Panc1 (cell line): ENCODE results near the gene MFAP1. TPM values are rescaled to one million over a fixed set of nuclear protein-coding genes. Genes with fewer than 3 reads are reported as not detected.
A peak's percentile ranks its signal among the peaks of the same experiment; 100 is the strongest.

Source experiments
- ATAC-seq: fragments of 200-7000 bp; cut with Tn5 transposase; 2 replicates; pipeline ENCODE4 v1.9.1; 2020; ENCODE audit warnings: mild to moderate bottlenecking, moderate library complexity
- BruUV-seq: library from RNA; stranded (reverse); fragments of 400-500 nt; replicated peaks from 2 replicates; lab custom pipeline; 2021; lab: Mats Ljungman, UMichigan
- CTCF ChIA-PET: fragments of 300-600 bp; sonication (Branson Sonifier 250); formaldehyde crosslinking; loops from one replicate; lab custom pipeline; 2022; ENCODE audit warnings: antibody characterized with exemption; lab: Charles Lee
- POLR2A ChIA-PET: fragments of 300-600 bp; sonication (Branson Sonifier 250); formaldehyde crosslinking; loops from one replicate; lab custom pipeline; 2022; ENCODE audit warnings: antibody characterized with exemption; lab: Charles Lee
- DNase-seq: peaks from one replicate; pipeline ENCODE4 v3.0.0-alpha.2; 2010; ENCODE audit warnings: low read depth, low spot score
- H3K27ac ChIP-seq: 2 replicates; pipeline ENCODE4 v1.5.1; 2011; ENCODE audit warnings: mild to moderate bottlenecking, low read length, inconsistent platforms
- H3K27me3 ChIP-seq: fragments of 200-500 bp; sonication (Bioruptor generic); 2 replicates; pipeline ENCODE4 v1.6.0; 2014; ENCODE audit warnings: low read length, inconsistent platforms; ENCODE audit not compliant: control insufficient read depth, insufficient read depth
- H3K36me3 ChIP-seq: fragments of 200-500 bp; sonication (Bioruptor generic); 2 replicates; pipeline ENCODE4 v1.5.1; 2014; ENCODE audit warnings: inconsistent platforms, mild to moderate bottlenecking, low read length, moderate library complexity; ENCODE audit not compliant: control insufficient read depth, insufficient read depth
- H3K4me1 ChIP-seq: 2 replicates; pipeline ENCODE4 v1.5.1; 2011; ENCODE audit warnings: inconsistent platforms, mild to moderate bottlenecking, low read length, moderate library complexity; ENCODE audit not compliant: control insufficient read depth, insufficient read depth
- H3K4me3 ChIP-seq, 2 experiments: 2 replicates each; pipeline ENCODE4 v1.5.1; 2011 to 2012; ENCODE audit warnings: low read depth in 2 of 2, low read length in 2 of 2, mild to moderate bottlenecking in 2 of 2, inconsistent platforms in 1 of 2, moderate library complexity in 1 of 2
- H3K9me3 ChIP-seq: fragments of 200-500 bp; sonication (Bioruptor generic); 2 replicates; pipeline ENCODE4 v1.5.1; 2014; ENCODE audit warnings: low read depth, mild to moderate bottlenecking, inconsistent platforms, low read length, moderate library complexity; ENCODE audit not compliant: control insufficient read depth, insufficient read depth
- POLR2AphosphoS5 ChIP-seq: IDR thresholded peaks from 2 replicates; pipeline ENCODE4 v1.6.1; 2012; ENCODE audit warnings: mild to moderate bottlenecking, low read depth, low read length, moderate library complexity
- SIN3A ChIP-seq: IDR thresholded peaks from 2 replicates; pipeline ENCODE4 v1.6.1; 2012; ENCODE audit warnings: low read depth, mild to moderate bottlenecking, low read length, moderate library complexity, borderline replicate concordance; ENCODE audit not compliant: insufficient read depth
- TCF7L2 ChIP-seq: IDR thresholded peaks from 2 replicates; pipeline ENCODE4 v1.6.1; 2011; ENCODE audit warnings: mild to moderate bottlenecking, low read depth, low read length, inconsistent platforms
- in situ Hi-C: cut with HindIII; loops from 2 replicates; pipeline ENCODE4 v1.10.0; 2016; ENCODE audit warnings: low sequenced_read_pairs, low pct_unique_long_range_greater_than_20kb
- intact Hi-C: fragments of 100-400 bp; cut with micrococcal nuclease; formaldehyde crosslinking; loops from one replicate; pipeline ENCODE4 v1.10.0; 2022; ENCODE audit not compliant: unreplicated experiment
- total RNA-seq: library from RNA; stranded (reverse); gene quantifications from one replicate; pipeline ENCODE4 v1.2.1, GENCODE V29; 2021; ENCODE audit not compliant: unreplicated experiment
- TF ChIP-seq, protein P1 (sequence below), 2 experiments: IDR thresholded peaks; 2 replicates each; pipeline ENCODE4 v1.6.1; 2011 to 2012; ENCODE audit warnings: low read depth in 2 of 2, control low read depth in 1 of 2, low read length in 1 of 2, mild to moderate bottlenecking in 1 of 2, moderate library complexity in 1 of 2; ENCODE audit not compliant: insufficient read depth in 1 of 2
- TF ChIP-seq, protein P2 (sequence below): fragments of 450-650 bp; IDR thresholded peaks from 2 replicates; pipeline ENCODE4 v1.5.1; 2017; ENCODE audit warnings: mild to moderate bottlenecking

Gene MFAP1
- total RNA-seq, 1 experiment from 2014 or later, result 29.7 TPM

DNA sequence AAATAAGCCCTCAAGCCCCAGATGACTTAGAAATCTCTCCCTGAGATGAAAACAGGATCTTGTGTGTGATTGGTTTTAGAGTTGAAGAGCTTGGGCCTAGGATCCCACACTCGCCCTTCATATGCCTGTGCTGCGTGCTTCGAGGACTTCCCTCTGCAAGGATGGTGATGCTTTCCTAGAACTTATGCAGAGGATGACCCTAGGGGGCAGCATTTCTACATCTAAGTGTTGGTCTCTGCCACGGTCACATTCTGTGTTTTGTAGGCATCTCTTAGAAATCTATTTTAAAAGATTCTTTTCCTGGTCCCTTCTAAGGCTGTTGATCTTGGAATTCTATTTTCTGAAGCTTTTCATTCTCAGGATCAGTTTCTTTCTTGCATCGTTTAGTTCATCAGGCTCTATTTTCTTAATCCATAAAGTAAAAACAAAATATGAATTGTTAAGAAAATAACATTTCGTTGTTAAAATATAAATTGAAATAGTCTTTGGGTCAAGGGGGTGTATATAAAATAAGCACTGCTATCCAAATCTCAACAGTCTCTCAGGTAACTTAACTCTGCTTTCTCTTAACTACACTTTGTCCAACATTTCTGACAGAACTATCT, 48.0 kb upstream of the MFAP1 start:
- H3K4me3 ChIP-seq, result no peak overlapping the region
- H3K27ac ChIP-seq, result no peak overlapping the region
- CTCF ChIA-PET, result interaction anchor here (0.6 kb wide), 1 partner anchor 455 kb away, joined by 4 read pairs; no protein-coding TSS in a partner anchor
- DNase-seq (peak; percentile 38), ATAC-seq (peak; percentile 92)
- no peaks in the 10 kb centered on the region for H3K9me3 ChIP-seq
- no peaks in the 10 kb centered on the region for H3K4me1 ChIP-seq
- no peaks in the 10 kb centered on the region for H3K27me3 ChIP-seq
- H3K36me3 ChIP-seq, result peaks cover 10% of the 10 kb centered on the region
- intact Hi-C loops, result loop anchor here (10.0 kb wide), 1 partner anchor 62 kb away; no protein-coding TSS in a partner anchor
- in situ Hi-C loops, result no loop called here
- TF ChIP-seq, protein P1, sequence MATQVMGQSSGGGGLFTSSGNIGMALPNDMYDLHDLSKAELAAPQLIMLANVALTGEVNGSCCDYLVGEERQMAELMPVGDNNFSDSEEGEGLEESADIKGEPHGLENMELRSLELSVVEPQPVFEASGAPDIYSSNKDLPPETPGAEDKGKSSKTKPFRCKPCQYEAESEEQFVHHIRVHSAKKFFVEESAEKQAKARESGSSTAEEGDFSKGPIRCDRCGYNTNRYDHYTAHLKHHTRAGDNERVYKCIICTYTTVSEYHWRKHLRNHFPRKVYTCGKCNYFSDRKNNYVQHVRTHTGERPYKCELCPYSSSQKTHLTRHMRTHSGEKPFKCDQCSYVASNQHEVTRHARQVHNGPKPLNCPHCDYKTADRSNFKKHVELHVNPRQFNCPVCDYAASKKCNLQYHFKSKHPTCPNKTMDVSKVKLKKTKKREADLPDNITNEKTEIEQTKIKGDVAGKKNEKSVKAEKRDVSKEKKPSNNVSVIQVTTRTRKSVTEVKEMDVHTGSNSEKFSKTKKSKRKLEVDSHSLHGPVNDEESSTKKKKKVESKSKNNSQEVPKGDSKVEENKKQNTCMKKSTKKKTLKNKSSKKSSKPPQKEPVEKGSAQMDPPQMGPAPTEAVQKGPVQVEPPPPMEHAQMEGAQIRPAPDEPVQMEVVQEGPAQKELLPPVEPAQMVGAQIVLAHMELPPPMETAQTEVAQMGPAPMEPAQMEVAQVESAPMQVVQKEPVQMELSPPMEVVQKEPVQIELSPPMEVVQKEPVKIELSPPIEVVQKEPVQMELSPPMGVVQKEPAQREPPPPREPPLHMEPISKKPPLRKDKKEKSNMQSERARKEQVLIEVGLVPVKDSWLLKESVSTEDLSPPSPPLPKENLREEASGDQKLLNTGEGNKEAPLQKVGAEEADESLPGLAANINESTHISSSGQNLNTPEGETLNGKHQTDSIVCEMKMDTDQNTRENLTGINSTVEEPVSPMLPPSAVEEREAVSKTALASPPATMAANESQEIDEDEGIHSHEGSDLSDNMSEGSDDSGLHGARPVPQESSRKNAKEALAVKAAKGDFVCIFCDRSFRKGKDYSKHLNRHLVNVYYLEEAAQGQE (IDR thresholded peaks at IDR 0.05; ENCODE audit: insufficient read depth in 1 of 2, low read depth in 2 of 2, low read length in 1 of 2), result no peak
- TF ChIP-seq, protein P2, sequence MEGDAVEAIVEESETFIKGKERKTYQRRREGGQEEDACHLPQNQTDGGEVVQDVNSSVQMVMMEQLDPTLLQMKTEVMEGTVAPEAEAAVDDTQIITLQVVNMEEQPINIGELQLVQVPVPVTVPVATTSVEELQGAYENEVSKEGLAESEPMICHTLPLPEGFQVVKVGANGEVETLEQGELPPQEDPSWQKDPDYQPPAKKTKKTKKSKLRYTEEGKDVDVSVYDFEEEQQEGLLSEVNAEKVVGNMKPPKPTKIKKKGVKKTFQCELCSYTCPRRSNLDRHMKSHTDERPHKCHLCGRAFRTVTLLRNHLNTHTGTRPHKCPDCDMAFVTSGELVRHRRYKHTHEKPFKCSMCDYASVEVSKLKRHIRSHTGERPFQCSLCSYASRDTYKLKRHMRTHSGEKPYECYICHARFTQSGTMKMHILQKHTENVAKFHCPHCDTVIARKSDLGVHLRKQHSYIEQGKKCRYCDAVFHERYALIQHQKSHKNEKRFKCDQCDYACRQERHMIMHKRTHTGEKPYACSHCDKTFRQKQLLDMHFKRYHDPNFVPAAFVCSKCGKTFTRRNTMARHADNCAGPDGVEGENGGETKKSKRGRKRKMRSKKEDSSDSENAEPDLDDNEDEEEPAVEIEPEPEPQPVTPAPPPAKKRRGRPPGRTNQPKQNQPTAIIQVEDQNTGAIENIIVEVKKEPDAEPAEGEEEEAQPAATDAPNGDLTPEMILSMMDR, result peak; percentile 81
- TF ChIP-seq POLR2AphosphoS5 (no peak), SIN3A (no peak)
- POLR2A ChIA-PET, result interaction anchor here (0.6 kb wide), 1 partner anchor 12 kb away, joined by 7 read pairs; no protein-coding TSS in a partner anchor
- no TSS peak for BruUV-seq

DNA sequence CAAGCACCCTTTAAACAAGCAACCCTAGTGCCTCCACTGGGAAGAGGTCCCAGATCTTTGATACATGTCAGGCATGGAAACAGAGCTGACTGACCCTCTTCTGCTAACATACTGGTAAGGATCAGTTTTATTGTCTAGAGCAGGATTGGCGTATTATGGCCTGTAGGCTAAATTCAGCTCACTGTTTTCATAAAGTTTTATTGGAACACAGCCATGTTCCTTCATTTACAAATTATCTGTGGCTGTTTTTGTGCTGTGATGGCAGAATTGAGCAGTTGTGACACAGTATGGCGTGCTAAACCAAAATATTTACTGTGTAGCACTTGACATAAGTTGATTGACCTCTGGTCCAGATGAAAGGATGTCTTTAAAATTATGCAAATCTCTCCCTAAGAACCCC, 47.3 kb upstream of the MFAP1 start:
- Histone ChIP-seq H3K36me3 (peaks cover 10% of the 10 kb centered on the region), H3K4me3 (no peak overlapping the region), H3K27ac (no peak overlapping the region), H3K4me1 (no peaks in the 10 kb centered on the region), H3K27me3 (no peaks in the 10 kb centered on the region), H3K9me3 (no peaks in the 10 kb centered on the region)
- ChIA-PET CTCF (interaction anchor here (0.6 kb wide), 1 partner anchor 455 kb away, joined by 4 read pairs; no protein-coding TSS in a partner anchor), POLR2A (interaction anchor here (0.6 kb wide), 1 partner anchor 11 kb away, joined by 7 read pairs; no protein-coding TSS in a partner anchor)
- TF ChIP-seq SIN3A, result no peak
- TF ChIP-seq POLR2AphosphoS5, result no peak
- TF ChIP-seq, protein P2, result no peak
- TF ChIP-seq, protein P1 (IDR thresholded peaks at IDR 0.05; ENCODE audit: insufficient read depth in 1 of 2, low read depth in 2 of 2, low read length in 1 of 2), result no peak
- TF ChIP-seq TCF7L2, result no peak
- in situ Hi-C loops (no loop called here), intact Hi-C loops (loop anchor here (10.0 kb wide), 1 partner anchor 63 kb away; no protein-coding TSS in a partner anchor)
- ATAC-seq, result no peak
- no TSS peak for BruUV-seq
- no peak for DNase-seq
